Caco-2 (cell line): Measurements from ENCODE around the gene TBL1X. TPM values are rescaled to one million over a fixed set of nuclear protein-coding genes. Genes with fewer than 3 reads are reported as not detected.

ENCODE experiments used
- BruUV-seq: library from RNA; stranded (reverse); fragments of 400-500 nt; replicated peaks from 2 replicates; lab custom pipeline; 2021; lab: Mats Ljungman, UMichigan
- CTCF ChIA-PET: fragments of 300-600 bp; sonication (Branson Sonifier 250); formaldehyde crosslinking; loops from one replicate; lab custom pipeline; 2022; ENCODE audit warnings: antibody characterized with exemption; lab: Charles Lee
- POLR2A ChIA-PET: fragments of 300-600 bp; sonication (Branson Sonifier 250); formaldehyde crosslinking; loops from one replicate; lab custom pipeline; 2022; ENCODE audit warnings: antibody characterized with exemption; lab: Charles Lee
- DNase-seq, 2 experiments: peaks; one replicate each; pipeline versions ENCODE4 v3.0.0 to v3.0.0-alpha.2; 2020 to 2022
- H3K27me3 ChIP-seq: replicated peaks from 2 replicates; pipeline ENCODE4 v1.6.0; 2011; ENCODE audit warnings: low read length; ENCODE audit not compliant: control insufficient read depth, insufficient read depth
- H3K36me3 ChIP-seq: 2 replicates; pipeline ENCODE4 v1.5.1; 2011; ENCODE audit warnings: low read length; ENCODE audit not compliant: control insufficient read depth, insufficient read depth
- H3K4me1 ChIP-seq: fragments of 250-450 bp; sonication (Bioruptor Pico); 2 replicates; pipeline ENCODE4 v1.5.1; 2020; ENCODE audit warnings: mild to moderate bottlenecking
- H3K4me3 ChIP-seq: 2 replicates; pipeline ENCODE4 v1.5.1; 2011; ENCODE audit warnings: low read depth, mild to moderate bottlenecking, control low read depth, low read length
- H3K9me3 ChIP-seq: fragments of 250-450 bp; sonication (Bioruptor Pico); 2 replicates; pipeline ENCODE4 v1.5.1; 2020; ENCODE audit warnings: mild to moderate bottlenecking, moderate library complexity
- H3K27ac Mint-ChIP-seq: one replicate; pipeline ENCODE4 v1.8.0; 2022; ENCODE audit warnings: mixed read lengths; ENCODE audit not compliant: unreplicated experiment
- H3K27me3 Mint-ChIP-seq: one replicate; pipeline ENCODE4 v1.8.0; 2022; ENCODE audit warnings: mixed read lengths; ENCODE audit not compliant: insufficient read depth, unreplicated experiment
- H3K36me3 Mint-ChIP-seq: one replicate; pipeline ENCODE4 v1.8.0; 2022; ENCODE audit warnings: mild to moderate bottlenecking, mixed read lengths; ENCODE audit not compliant: insufficient read depth, unreplicated experiment
- H3K4me1 Mint-ChIP-seq: one replicate; pipeline ENCODE4 v1.8.0; 2022; ENCODE audit warnings: low read depth, mixed read lengths; ENCODE audit not compliant: unreplicated experiment
- H3K4me3 Mint-ChIP-seq: one replicate; pipeline ENCODE4 v1.8.0; 2022; ENCODE audit warnings: mild to moderate bottlenecking, moderate library complexity, mixed read lengths; ENCODE audit not compliant: unreplicated experiment
- H3K9me3 Mint-ChIP-seq: one replicate; pipeline ENCODE4 v1.8.0; 2022; ENCODE audit warnings: mixed read lengths; ENCODE audit not compliant: unreplicated experiment
- intact Hi-C: fragments of 100-400 bp; cut with micrococcal nuclease; formaldehyde crosslinking; loops from one replicate; pipeline ENCODE4 v1.10.0; 2022; ENCODE audit not compliant: unreplicated experiment
- total RNA-seq: library from RNA; stranded (reverse); gene quantifications from 2 replicates; pipeline ENCODE4 v1.2.3, GENCODE V29; 2022
- TF ChIP-seq, protein P1 (sequence below), 2 experiments: fragments of 200-600 bp in 1 of 2; IDR thresholded peaks; 1 replicate in 1 of 2; 2 replicates in 1 of 2; pipeline versions ENCODE4 v1.5.1 to v1.8.0; 2011 to 2022; ENCODE audit warnings: antibody characterized with exemption in 1 of 2, control low read depth in 1 of 2, inconsistent platforms in 1 of 2, low read depth in 1 of 2, low read length in 1 of 2, mild to moderate bottlenecking in 1 of 2, moderate library complexity in 1 of 2; ENCODE audit not compliant: insufficient read depth in 1 of 2, severe bottlenecking in 1 of 2, unreplicated experiment in 1 of 2

TBL1X gene
- total RNA-seq, 1 experiment from 2014 or later = 84.2 TPM

DNA sequence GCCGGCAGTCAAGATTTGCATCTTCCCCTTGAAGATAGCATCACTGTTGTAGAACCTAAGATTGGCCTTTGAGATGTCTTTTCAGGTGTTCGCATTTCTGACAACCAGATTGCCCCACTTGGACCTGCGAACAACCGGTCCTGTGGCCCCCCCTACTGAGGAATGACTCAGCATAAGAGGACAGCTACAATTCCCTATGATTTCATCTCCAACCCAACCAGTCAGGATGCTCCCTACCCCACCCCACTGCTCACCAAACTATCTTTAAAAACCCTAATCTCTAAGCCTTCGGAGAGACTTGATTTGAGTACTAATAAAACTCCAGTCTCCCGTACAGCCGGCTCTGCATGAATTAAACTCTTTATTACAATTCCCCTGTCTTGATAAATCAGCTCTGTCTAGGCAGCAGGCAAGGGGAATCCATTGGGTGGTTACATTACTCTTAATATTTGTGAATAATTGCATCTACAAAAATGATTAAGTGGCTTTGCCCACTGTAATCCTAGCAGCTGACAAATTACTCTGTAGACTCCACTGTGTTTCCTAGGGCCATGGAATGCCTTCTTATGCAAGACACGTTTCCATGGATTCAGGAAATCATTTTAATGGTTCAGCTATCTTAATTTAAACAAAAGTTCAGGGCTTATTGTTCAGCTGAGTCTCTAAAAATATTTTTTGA, 205.4 kb downstream of the TBL1X start:
- Mint-ChIP-seq H3K4me1 (no peaks in the 10 kb centered on the region), H3K9me3 (no peaks in the 10 kb centered on the region), H3K27ac (no peak overlapping the region), H3K4me3 (no peak overlapping the region), H3K27me3 (no peaks in the 10 kb centered on the region), H3K36me3 (peaks cover 48% of the 10 kb centered on the region)
- ChIA-PET POLR2A (no interaction called here), CTCF (no interaction called here)
- Histone ChIP-seq H3K36me3 (peaks cover 2% of the 10 kb centered on the region; the same call in 1 of the 2 replicates), H3K27me3 (no peaks in the 10 kb centered on the region), H3K9me3 (no peaks in the 10 kb centered on the region), H3K4me3 (no peak overlapping the region), H3K4me1 (no peaks in the 10 kb centered on the region)
- no peak for DNase-seq
- intact Hi-C loops = no loop called here
- TF ChIP-seq, protein P1, sequence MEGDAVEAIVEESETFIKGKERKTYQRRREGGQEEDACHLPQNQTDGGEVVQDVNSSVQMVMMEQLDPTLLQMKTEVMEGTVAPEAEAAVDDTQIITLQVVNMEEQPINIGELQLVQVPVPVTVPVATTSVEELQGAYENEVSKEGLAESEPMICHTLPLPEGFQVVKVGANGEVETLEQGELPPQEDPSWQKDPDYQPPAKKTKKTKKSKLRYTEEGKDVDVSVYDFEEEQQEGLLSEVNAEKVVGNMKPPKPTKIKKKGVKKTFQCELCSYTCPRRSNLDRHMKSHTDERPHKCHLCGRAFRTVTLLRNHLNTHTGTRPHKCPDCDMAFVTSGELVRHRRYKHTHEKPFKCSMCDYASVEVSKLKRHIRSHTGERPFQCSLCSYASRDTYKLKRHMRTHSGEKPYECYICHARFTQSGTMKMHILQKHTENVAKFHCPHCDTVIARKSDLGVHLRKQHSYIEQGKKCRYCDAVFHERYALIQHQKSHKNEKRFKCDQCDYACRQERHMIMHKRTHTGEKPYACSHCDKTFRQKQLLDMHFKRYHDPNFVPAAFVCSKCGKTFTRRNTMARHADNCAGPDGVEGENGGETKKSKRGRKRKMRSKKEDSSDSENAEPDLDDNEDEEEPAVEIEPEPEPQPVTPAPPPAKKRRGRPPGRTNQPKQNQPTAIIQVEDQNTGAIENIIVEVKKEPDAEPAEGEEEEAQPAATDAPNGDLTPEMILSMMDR (IDR thresholded peaks at IDR 0.05; ENCODE audit: insufficient read depth in 1 of 2, low read depth in 1 of 2, low read length in 1 of 2, severe bottlenecking in 1 of 2, unreplicated experiment in 1 of 2) = no peak
- BruUV-seq = no TSS peak

DNA sequence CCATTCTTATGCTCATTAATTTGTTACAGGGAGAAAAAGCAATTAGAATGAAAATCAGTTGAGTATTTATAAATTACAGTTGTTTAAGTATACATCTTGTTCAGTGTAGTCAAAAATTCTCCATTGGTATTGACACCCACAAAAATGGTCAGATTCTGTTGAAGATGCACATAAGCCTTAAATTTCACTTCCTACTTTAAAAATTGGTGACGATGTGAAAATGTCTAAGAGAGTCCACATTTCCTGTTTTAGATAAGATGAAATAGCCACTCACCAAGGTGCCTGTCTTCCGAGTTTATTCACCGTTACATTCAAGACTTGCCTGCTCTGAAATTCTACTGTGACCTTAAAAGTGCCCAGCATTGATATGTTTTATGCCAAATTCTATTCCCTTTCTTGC, 207.1 kb downstream of the TBL1X start:
- Histone ChIP-seq H3K27me3 (no peaks in the 10 kb centered on the region), H3K9me3 (no peaks in the 10 kb centered on the region), H3K36me3 (no peaks in the 10 kb centered on the region), H3K4me3 (no peak overlapping the region), H3K4me1 (no peaks in the 10 kb centered on the region)
- no peak for DNase-seq
- CTCF ChIA-PET = no interaction called here
- Mint-ChIP-seq H3K9me3 (no peaks in the 10 kb centered on the region), H3K27me3 (no peaks in the 10 kb centered on the region), H3K27ac (no peak overlapping the region), H3K36me3 (peaks cover 46% of the 10 kb centered on the region), H3K4me3 (no peak overlapping the region), H3K4me1 (no peaks in the 10 kb centered on the region)
- BruUV-seq = no TSS peak
- POLR2A ChIA-PET = no interaction called here
- intact Hi-C loops = no loop called here
- TF ChIP-seq, protein P1 (IDR thresholded peaks at IDR 0.05; ENCODE audit: insufficient read depth in 1 of 2, low read depth in 1 of 2, low read length in 1 of 2, severe bottlenecking in 1 of 2, unreplicated experiment in 1 of 2) = no peak

DNA sequence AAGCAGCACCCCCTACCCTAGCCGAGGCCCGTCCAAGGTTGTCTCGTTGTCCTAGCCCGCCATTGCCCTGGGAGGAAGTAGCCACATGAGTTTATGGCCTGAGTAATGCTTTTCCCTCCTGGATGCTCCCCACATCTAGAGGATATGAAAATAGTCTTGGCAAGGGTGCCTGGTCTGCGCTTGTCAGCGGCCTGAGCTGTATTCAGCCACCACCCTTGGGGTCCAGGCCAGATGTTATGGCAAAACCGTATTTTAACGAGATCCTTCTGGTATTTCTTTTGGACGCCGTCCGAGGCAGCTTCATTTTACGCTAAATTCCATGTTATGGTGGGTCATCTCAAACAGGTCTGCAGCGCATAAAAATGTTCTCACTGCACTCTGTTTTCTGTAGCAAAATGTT, 211.4 kb downstream of the TBL1X start:
- H3K4me3 ChIP-seq = no peak overlapping the region
- H3K9me3 ChIP-seq = no peaks in the 10 kb centered on the region
- Mint-ChIP-seq H3K4me1 (no peaks in the 10 kb centered on the region), H3K27me3 (no peaks in the 10 kb centered on the region), H3K36me3 (peaks cover 47% of the 10 kb centered on the region), H3K9me3 (no peaks in the 10 kb centered on the region), H3K27ac (no peak overlapping the region), H3K4me3 (no peak overlapping the region)
- intact Hi-C loops = no loop called here
- POLR2A ChIA-PET = no interaction called here
- no peaks in the 10 kb centered on the region for H3K27me3 ChIP-seq
- no peaks in the 10 kb centered on the region; the same call in 1 of the 2 replicates for H3K36me3 ChIP-seq
- CTCF ChIA-PET = no interaction called here
- BruUV-seq = no TSS peak
- H3K4me1 ChIP-seq = no peaks in the 10 kb centered on the region
- TF ChIP-seq, protein P1 (IDR thresholded peaks at IDR 0.05; ENCODE audit: insufficient read depth in 1 of 2, low read depth in 1 of 2, low read length in 1 of 2, severe bottlenecking in 1 of 2, unreplicated experiment in 1 of 2) = no peak
- DNase-seq = no peak
